HEK293 (cell line): Measurements from ENCODE around the gene BYSL.

ENCODE experiments used
- ZNF223 ChIP-seq: fragments of 450-650 bp; formaldehyde crosslinking; IDR thresholded peaks from 2 replicates; pipeline ENCODE4 v1.5.1; 2016; ENCODE audit warnings: missing biosample characterization, missing genetic modification characterization
- ZNF350 ChIP-seq: fragments of 450-650 bp; formaldehyde crosslinking; IDR thresholded peaks from 2 replicates; pipeline ENCODE4 v1.5.0; 2017; ENCODE audit warnings: missing biosample characterization, mild to moderate bottlenecking, missing genetic modification characterization
- ZNF473 ChIP-seq: fragments of 450-650 bp; formaldehyde crosslinking; IDR thresholded peaks from 2 replicates; pipeline ENCODE4 v1.5.1; 2017; ENCODE audit warnings: missing biosample characterization, missing genetic modification characterization
- ZNF48 ChIP-seq: fragments of 450-650 bp; formaldehyde crosslinking; IDR thresholded peaks from 2 replicates; pipeline ENCODE4 v1.5.1; 2016; ENCODE audit warnings: missing biosample characterization, missing genetic modification characterization
- TF ChIP-seq, protein P1 (sequence below): fragments of 450-650 bp; IDR thresholded peaks from 2 replicates; pipeline ENCODE4 v1.5.1; 2018; ENCODE audit warnings: missing biosample characterization, mild to moderate bottlenecking, missing genetic modification characterization
- TF ChIP-seq, protein P2 (sequence below): fragments of 450-650 bp; formaldehyde crosslinking; IDR thresholded peaks from 2 replicates; pipeline ENCODE4 v1.5.1; 2016; ENCODE audit warnings: missing biosample characterization, missing genetic modification characterization
- TF ChIP-seq, protein P3 (sequence below): fragments of 450-650 bp; formaldehyde crosslinking; IDR thresholded peaks from 2 replicates; pipeline ENCODE4 v1.5.1; 2016; ENCODE audit warnings: missing biosample characterization, missing genetic modification characterization

DNA sequence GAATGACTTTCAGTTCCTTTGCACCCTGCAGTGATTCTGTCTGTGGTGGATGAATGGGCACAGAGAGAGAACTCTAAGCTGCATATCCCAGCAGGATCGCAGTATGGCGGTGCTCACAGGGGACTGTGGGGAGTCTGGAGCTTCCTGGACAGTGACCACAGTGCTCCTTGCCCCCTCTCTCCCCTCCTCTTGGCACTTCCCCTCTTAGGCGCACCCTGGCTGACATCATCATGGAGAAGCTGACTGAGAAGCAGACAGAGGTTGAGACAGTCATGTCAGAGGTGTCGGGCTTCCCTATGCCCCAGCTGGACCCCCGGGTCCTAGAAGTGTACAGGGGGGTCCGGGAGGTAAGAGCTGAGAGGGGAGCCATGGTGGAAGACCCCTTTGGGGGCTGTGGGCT is 8.6 kb downstream of the BYSL start:
- TF ChIP-seq ZNF350 (tag by site-specific recombination) = no peak
- TF ChIP-seq, protein P1, sequence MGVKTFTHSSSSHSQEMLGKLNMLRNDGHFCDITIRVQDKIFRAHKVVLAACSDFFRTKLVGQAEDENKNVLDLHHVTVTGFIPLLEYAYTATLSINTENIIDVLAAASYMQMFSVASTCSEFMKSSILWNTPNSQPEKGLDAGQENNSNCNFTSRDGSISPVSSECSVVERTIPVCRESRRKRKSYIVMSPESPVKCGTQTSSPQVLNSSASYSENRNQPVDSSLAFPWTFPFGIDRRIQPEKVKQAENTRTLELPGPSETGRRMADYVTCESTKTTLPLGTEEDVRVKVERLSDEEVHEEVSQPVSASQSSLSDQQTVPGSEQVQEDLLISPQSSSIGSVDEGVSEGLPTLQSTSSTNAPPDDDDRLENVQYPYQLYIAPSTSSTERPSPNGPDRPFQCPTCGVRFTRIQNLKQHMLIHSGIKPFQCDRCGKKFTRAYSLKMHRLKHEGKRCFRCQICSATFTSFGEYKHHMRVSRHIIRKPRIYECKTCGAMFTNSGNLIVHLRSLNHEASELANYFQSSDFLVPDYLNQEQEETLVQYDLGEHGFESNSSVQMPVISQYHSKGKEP = no peak
- TF ChIP-seq, protein P2, sequence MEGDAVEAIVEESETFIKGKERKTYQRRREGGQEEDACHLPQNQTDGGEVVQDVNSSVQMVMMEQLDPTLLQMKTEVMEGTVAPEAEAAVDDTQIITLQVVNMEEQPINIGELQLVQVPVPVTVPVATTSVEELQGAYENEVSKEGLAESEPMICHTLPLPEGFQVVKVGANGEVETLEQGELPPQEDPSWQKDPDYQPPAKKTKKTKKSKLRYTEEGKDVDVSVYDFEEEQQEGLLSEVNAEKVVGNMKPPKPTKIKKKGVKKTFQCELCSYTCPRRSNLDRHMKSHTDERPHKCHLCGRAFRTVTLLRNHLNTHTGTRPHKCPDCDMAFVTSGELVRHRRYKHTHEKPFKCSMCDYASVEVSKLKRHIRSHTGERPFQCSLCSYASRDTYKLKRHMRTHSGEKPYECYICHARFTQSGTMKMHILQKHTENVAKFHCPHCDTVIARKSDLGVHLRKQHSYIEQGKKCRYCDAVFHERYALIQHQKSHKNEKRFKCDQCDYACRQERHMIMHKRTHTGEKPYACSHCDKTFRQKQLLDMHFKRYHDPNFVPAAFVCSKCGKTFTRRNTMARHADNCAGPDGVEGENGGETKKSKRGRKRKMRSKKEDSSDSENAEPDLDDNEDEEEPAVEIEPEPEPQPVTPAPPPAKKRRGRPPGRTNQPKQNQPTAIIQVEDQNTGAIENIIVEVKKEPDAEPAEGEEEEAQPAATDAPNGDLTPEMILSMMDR (tag by site-specific recombination) = no peak
- TF ChIP-seq ZNF48 = no peak
- no peak for TF ChIP-seq ZNF473
- TF ChIP-seq ZNF223 (tag by site-specific recombination) = no peak
- TF ChIP-seq, protein P3, sequence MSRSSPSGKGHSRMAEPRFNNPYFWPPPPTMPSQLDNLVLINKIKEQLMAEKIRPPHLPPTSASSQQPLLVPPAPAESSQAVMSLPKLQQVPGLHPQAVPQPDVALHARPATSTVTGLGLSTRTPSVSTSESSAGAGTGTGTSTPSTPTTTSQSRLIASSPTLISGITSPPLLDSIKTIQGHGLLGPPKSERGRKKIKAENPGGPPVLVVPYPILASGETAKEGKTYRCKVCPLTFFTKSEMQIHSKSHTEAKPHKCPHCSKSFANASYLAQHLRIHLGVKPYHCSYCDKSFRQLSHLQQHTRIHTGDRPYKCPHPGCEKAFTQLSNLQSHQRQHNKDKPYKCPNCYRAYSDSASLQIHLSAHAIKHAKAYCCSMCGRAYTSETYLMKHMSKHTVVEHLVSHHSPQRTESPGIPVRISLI = no peak
